BLaER1 treated with 17β-estradiol and CSF1 and Interleukin-3, amounts not matched to agents 10 nM and 100 nM (cell line): Measurements from ENCODE around the gene PRKCE.

Experiments used
- H3K27ac ChIP-seq, 11 experiments: shearing (Covaris generic); formaldehyde crosslinking; 2 replicates each; pipeline ENCODE4 v1.8.1; 2022
- H3K27me3 ChIP-seq, 11 experiments: shearing (Covaris generic); formaldehyde crosslinking; 2 replicates each; pipeline ENCODE4 v1.8.1; 2022
- H3K36me3 ChIP-seq, 11 experiments: shearing (Covaris generic); formaldehyde crosslinking; 2 replicates each; pipeline ENCODE4 v1.8.1; 2022
- H3K4me1 ChIP-seq, 10 experiments: shearing (Covaris generic); formaldehyde crosslinking; 2 replicates each; pipeline ENCODE4 v1.8.1; 2022
- H3K4me2 ChIP-seq, 11 experiments: shearing (Covaris generic); formaldehyde crosslinking; 2 replicates each; pipeline ENCODE4 v1.8.1; 2022
- H3K4me3 ChIP-seq, 10 experiments: shearing (Covaris generic); formaldehyde crosslinking; 2 replicates each; pipeline ENCODE4 v1.8.1; 2022
- H3K9ac ChIP-seq, 11 experiments: shearing (Covaris generic); formaldehyde crosslinking; 2 replicates each; pipeline ENCODE4 v1.8.1; 2022
- H3K9me3 ChIP-seq, 11 experiments: shearing (Covaris generic); formaldehyde crosslinking; replicated peaks in 1 of 11; 2 replicates each; pipeline ENCODE4 v1.8.1; 2022
- H4K20me1 ChIP-seq, 11 experiments: shearing (Covaris generic); formaldehyde crosslinking; 2 replicates each; pipeline ENCODE4 v1.8.1; 2022
- Cebpa-rat ChIP-seq, 11 experiments: shearing (Covaris generic); IDR thresholded peaks; 2 replicates each; pipeline ENCODE4 v1.8.1; 2022

PRKCE gene

DNA sequence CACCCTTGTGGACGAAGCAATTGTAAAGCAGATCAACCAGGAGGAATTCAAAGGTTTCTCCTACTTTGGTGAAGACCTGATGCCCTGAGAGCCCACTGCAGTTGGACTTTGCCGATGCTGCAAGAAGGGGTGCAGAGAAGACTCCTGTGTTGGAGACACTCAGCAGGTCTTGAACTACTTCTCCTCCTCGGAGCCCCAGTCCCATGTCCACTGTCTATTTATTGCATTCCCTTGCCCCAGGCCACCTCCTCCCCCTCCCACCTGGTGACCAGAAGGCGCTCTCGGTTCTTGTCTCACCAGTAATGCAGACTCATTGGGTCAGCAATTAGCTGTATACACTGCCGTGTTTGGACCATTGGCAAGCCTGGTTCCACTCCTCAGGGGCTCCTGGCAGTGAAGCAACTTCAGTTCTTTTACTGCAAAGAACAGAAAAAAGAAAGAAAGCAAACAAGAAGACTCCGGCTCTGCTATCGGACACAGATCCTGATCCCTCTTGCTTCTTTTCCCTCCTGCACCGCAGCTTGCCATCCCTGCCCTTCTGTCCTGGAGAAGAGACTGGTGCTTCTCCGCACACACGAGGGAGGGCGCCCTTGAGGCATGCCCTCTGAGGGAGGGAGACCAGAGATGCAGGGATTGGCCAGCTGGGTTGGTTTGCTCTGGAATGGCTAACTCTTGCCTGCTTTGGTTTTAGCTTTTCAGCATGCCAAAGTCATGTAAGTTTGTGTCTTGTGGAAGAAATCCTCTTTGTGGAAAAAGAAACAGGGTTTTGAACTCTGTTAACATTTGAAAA, 533.5 kb downstream of the PRKCE start:
- no peak overlapping the region for H3K27ac ChIP-seq
- no peak overlapping the region for H3K4me2 ChIP-seq
- no peak for TF ChIP-seq Cebpa-rat (IDR thresholded peaks at IDR 0.05)
- no peak overlapping the region for H3K4me3 ChIP-seq
- H3K4me1 ChIP-seq = peaks cover 10 to 26% (median 19%) of the 10 kb centered on the region in 10 experiments
- no peak overlapping the region for H3K9ac ChIP-seq
- H3K36me3 ChIP-seq = peaks cover 12 to 92% (median 76%) of the 10 kb centered on the region in 11 experiments; a peak in 21 of 22 replicates
- H4K20me1 ChIP-seq = no peaks in the 10 kb centered on the region
- H3K27me3 ChIP-seq = no peaks in the 10 kb centered on the region
- H3K9me3 ChIP-seq = no peaks in the 10 kb centered on the region

GRCh38 chr2:46187112-46187618, 535.7 kb downstream of the PRKCE start:
- Histone ChIP-seq H3K27ac (peak overlapping the region in 9 of 11 experiments; percentile 30 to 73 (median 59); a peak in 16 of 22 replicates), H3K4me1 (peaks cover 10 to 26% (median 19%) of the 10 kb centered on the region in 10 experiments), H3K4me2 (peak overlapping the region; percentile 49 to 84 (median 71)), H3K4me3 (no peak overlapping the region), H3K36me3 (peaks cover 12 to 70% (median 56%) of the 10 kb centered on the region in 11 experiments; a peak in 21 of 22 replicates), H3K27me3 (no peaks in the 10 kb centered on the region), H3K9ac (peak overlapping the region in 10 of 11 experiments; percentile 16 to 59 (median 42); a peak in 13 of 22 replicates), H4K20me1 (no peaks in the 10 kb centered on the region), H3K9me3 (no peaks in the 10 kb centered on the region)
- TF ChIP-seq Cebpa-rat (IDR thresholded peaks at IDR 0.05) = no peak

GRCh38 chr2:46188041-46188716, 536.7 kb downstream of the PRKCE start:
- H3K9ac ChIP-seq = no peak overlapping the region
- peaks cover 10 to 26% (median 19%) of the 10 kb centered on the region in 10 experiments for H3K4me1 ChIP-seq
- no peak for TF ChIP-seq Cebpa-rat (IDR thresholded peaks at IDR 0.05)
- no peak overlapping the region for H3K27ac ChIP-seq
- H3K27me3 ChIP-seq = no peaks in the 10 kb centered on the region
- H3K4me3 ChIP-seq = no peak overlapping the region
- H3K9me3 ChIP-seq = no peaks in the 10 kb centered on the region
- peaks cover 12 to 60% (median 46%) of the 10 kb centered on the region in 11 experiments; a peak in 21 of 22 replicates for H3K36me3 ChIP-seq
- no peaks in the 10 kb centered on the region for H4K20me1 ChIP-seq
- peak overlapping the region in 2 of 11 experiments; percentile 39 to 47; a peak in 3 of 22 replicates for H3K4me2 ChIP-seq

DNA sequence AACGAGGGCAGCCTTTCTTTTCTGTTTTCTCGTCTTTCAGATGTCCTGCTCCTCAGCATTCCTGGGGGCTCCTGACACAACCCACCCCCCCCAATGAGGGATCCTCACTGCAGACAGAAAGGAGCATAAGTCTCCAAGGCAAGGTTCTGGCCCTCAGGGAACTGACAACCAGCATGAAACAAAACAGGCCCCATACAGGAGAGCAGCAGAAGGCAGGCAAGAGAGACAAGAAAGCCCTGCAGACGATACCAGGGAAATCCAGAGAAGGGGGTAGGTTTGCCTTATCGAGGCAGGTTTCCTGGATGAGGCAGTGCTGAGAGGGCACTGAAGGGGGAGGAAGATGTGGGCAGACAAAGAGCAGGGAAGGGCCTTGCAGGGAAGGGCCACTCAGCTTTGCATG, 541.9 kb downstream of the PRKCE start:
- H3K4me3 ChIP-seq = no peak overlapping the region
- H3K9me3 ChIP-seq = no peaks in the 10 kb centered on the region
- no peaks in the 10 kb centered on the region for H3K27me3 ChIP-seq
- peaks cover 7 to 24% (median 12%) of the 10 kb centered on the region in 10 experiments for H3K4me1 ChIP-seq
- 0 out of 22 replicates have a peak overlapping the region, but pooled peaks of 1 of the 11 experiments have one; percentile 5 for H3K4me2 ChIP-seq
- H4K20me1 ChIP-seq = no peaks in the 10 kb centered on the region
- TF ChIP-seq Cebpa-rat (IDR thresholded peaks at IDR 0.05) = no peak
- H3K36me3 ChIP-seq = peaks cover 0 to 12% (median 7%) of the 10 kb centered on the region in 11 experiments; a peak in 11 of 22 replicates
- H3K9ac ChIP-seq = no peak overlapping the region
- H3K27ac ChIP-seq = no peak overlapping the region

DNA sequence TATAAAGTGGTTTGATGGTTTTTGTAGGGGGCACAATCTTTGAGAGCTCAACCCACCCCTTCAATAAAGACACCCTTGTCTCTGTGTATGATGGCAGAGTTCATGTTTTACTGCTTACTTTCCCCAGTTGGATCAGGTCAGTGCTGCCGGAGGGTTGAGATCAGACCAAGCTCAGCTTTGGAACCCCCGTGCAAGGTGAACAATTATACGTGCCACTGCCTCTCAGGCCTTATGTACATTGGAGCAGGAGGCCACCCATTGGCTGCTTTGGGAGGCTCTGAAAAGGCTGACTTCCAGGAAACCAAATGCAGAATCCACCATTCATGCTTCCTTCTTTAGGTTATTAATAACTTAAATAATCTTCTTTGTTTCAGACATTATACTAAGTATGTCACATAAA, 542.4 kb downstream of the PRKCE start:
- no peak overlapping the region for H3K9ac ChIP-seq
- H3K27me3 ChIP-seq = no peaks in the 10 kb centered on the region
- H3K4me3 ChIP-seq = no peak overlapping the region
- no peaks in the 10 kb centered on the region for H4K20me1 ChIP-seq
- TF ChIP-seq Cebpa-rat (IDR thresholded peaks at IDR 0.05) = no peak
- 0 out of 22 replicates have a peak overlapping the region, but pooled peaks of 1 of the 11 experiments have one; percentile 5 for H3K4me2 ChIP-seq
- H3K36me3 ChIP-seq = peaks cover 0 to 7% (median 2%) of the 10 kb centered on the region in 11 experiments; a peak in 5 of 22 replicates
- H3K27ac ChIP-seq = no peak overlapping the region
- H3K4me1 ChIP-seq = peaks cover 7 to 21% (median 12%) of the 10 kb centered on the region in 10 experiments
- H3K9me3 ChIP-seq = no peaks in the 10 kb centered on the region

GRCh38 chr2:46194856-46195255, 543.4 kb downstream of the PRKCE start:
- H3K9ac ChIP-seq = no peak overlapping the region
- no peak for TF ChIP-seq Cebpa-rat (IDR thresholded peaks at IDR 0.05)
- no peak overlapping the region for H3K4me3 ChIP-seq
- H3K36me3 ChIP-seq = no peaks in the 10 kb centered on the region
- no peaks in the 10 kb centered on the region for H3K27me3 ChIP-seq
- H3K27ac ChIP-seq = no peak overlapping the region
- peaks cover 7 to 24% (median 14%) of the 10 kb centered on the region in 10 experiments for H3K4me1 ChIP-seq
- H3K4me2 ChIP-seq = no peak overlapping the region
- H4K20me1 ChIP-seq = no peaks in the 10 kb centered on the region
- no peaks in the 10 kb centered on the region for H3K9me3 ChIP-seq

- Histone ChIP-seq H3K9ac (no peak overlapping the region), H3K27ac (no peak overlapping the region), H4K20me1 (no peaks in the 10 kb centered on the region), H3K27me3 (no peaks in the 10 kb centered on the region), H3K4me1 (peaks cover 16 to 34% (median 23%) of the 10 kb centered on the region in 10 experiments), H3K4me2 (no peak overlapping the region), H3K36me3 (no peaks in the 10 kb centered on the region), H3K9me3 (peaks cover 0 to 2% (median under 1%) of the 10 kb centered on the region in 11 experiments; a peak in 4 of 22 replicates), H3K4me3 (no peak overlapping the region)
- no peak for TF ChIP-seq Cebpa-rat (IDR thresholded peaks at IDR 0.05)
These were observed 544.3 kb downstream of the PRKCE start for GRCh38 chr2:46195819-46196218.

DNA sequence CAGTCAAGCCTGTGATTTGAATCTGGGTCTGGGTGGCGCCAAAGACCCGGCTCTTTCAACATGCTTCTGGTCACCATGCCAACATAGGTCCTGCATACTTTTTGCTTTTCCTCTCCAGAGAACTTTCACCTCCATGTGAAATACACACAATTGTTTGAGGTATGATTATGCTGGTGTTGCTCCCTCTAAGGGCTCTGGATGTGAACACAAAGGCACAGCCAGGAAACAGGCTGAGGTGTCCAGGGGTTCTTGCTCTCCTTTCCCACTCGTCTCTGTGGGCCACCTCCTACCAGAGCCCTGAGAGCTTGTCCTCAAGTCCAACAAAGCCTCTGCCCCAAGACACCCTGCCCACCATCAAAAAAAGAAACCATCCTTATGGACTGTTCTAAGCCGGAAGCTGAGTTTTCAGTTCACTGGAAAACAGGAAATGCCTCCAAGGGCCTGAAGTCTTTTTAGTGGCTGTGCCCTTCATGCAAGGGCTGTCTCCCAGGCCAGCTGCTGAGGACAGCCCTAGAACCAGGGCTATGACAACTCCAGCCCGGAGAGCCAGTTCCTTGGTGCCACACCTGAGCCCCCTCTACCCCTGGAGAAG, 545.5 kb downstream of the PRKCE start:
- Histone ChIP-seq H4K20me1 (no peaks in the 10 kb centered on the region), H3K4me1 (peaks cover 17 to 35% (median 24%) of the 10 kb centered on the region in 10 experiments), H3K4me3 (no peak overlapping the region), H3K27me3 (no peaks in the 10 kb centered on the region), H3K9ac (no peak overlapping the region), H3K9me3 (peaks cover 0 to 13% (median 11%) of the 10 kb centered on the region in 11 experiments; a peak in 15 of 22 replicates), H3K27ac (peak overlapping the region in 3 of 11 experiments; percentile 13 to 44 (median 34); a peak in 4 of 22 replicates), H3K4me2 (peak overlapping the region; percentile 41 to 75 (median 59)), H3K36me3 (no peaks in the 10 kb centered on the region)
- TF ChIP-seq Cebpa-rat (IDR thresholded peaks at IDR 0.05) = no peak
